OCI-LY7 (cell line): Measurements from ENCODE around the gene ADGRF1.

Experiments used
- EZH2phosphoT487 ChIP-seq: fragments of 200-600 bp; sonication (generic); IDR thresholded peaks from 2 replicates; pipeline ENCODE4 v1.6.1; 2018; ENCODE audit warnings: low read depth, borderline replicate concordance, mild to moderate bottlenecking, mixed run types, antibody characterized with exemption, low read length, moderate library complexity, mixed read lengths
- TF ChIP-seq, protein P1 (sequence below): fragments of 200-600 bp; sonication (generic); conservative IDR thresholded peaks from 2 replicates; pipeline ENCODE4 v1.5.1; 2014; ENCODE audit warnings: mild to moderate bottlenecking, antibody characterized with exemption, low read length, moderate library complexity, mixed read lengths

DNA sequence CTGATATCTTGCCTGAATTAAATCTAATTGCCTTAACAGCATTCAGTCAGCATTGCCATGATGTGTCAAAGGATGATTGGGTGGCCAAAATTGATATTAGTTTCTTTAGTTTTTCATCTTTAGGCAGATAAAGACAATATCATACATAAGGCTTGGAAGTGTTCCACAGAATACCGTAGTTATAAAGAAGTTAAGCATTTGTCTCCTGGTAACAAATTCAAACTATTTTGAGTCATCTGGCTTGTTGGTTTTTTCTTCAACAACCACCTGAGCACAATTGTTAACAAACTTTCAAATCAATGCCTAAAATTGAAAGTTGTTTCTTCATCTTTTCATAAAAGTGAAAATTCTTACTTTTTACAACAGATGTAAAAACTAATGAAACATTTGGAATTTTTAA lies 72.9 kb downstream of the ADGRF1 start:
- TF ChIP-seq, protein P1, sequence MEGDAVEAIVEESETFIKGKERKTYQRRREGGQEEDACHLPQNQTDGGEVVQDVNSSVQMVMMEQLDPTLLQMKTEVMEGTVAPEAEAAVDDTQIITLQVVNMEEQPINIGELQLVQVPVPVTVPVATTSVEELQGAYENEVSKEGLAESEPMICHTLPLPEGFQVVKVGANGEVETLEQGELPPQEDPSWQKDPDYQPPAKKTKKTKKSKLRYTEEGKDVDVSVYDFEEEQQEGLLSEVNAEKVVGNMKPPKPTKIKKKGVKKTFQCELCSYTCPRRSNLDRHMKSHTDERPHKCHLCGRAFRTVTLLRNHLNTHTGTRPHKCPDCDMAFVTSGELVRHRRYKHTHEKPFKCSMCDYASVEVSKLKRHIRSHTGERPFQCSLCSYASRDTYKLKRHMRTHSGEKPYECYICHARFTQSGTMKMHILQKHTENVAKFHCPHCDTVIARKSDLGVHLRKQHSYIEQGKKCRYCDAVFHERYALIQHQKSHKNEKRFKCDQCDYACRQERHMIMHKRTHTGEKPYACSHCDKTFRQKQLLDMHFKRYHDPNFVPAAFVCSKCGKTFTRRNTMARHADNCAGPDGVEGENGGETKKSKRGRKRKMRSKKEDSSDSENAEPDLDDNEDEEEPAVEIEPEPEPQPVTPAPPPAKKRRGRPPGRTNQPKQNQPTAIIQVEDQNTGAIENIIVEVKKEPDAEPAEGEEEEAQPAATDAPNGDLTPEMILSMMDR: no peak
- TF ChIP-seq EZH2phosphoT487: no peak
